ENCODE measurements around the gene MAST4. TPM values are rescaled to one million over a fixed set of nuclear protein-coding genes. Genes with fewer than 3 reads are reported as not detected.
"Not testable (repeated sequence)": the region's sequence is repeated elsewhere in the genome, so short reads cannot be mapped to it uniquely, and the experiment has no call there.

The MAST4 gene
- total RNA-seq, 1 donor from 2014 or later, result 22.3 TPM

DNA sequence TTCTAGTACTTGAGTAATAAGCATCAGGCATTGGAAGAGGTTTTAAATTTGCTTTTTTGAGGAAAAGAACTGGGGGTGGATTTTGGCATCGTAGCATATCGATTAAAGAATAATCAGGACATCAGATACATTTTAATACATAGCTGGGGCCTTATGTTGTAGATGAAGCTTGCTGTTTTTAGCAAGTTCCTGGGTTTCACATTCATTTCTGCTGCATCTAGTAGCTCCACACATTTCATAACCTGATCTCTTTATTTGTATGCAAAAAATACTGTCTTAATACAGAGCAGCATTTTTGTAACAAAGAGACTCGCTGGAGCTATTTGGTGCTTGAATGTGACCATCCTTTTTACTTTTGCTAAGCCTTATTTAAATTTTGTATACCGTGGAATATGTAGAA is 571.9 kb downstream of the MAST4 start:
- Mint-ChIP-seq H3K4me1 (ENCODE audit: low read depth, unreplicated experiment) (peaks cover 3% of the 10 kb centered on the region), H3K36me3 (ENCODE audit: low read depth, unreplicated experiment) (peaks cover 3% of the 10 kb centered on the region), H3K27ac (ENCODE audit: unreplicated experiment) (no peak overlapping the region), H3K27me3 (ENCODE audit: low read depth, unreplicated experiment) (no peaks in the 10 kb centered on the region), H3K9me3 (ENCODE audit: unreplicated experiment) (no peaks in the 10 kb centered on the region), H3K4me3 (ENCODE audit: unreplicated experiment) (no peak overlapping the region)
- Histone ChIP-seq H3K9ac (ENCODE audit: low read length) (no peak overlapping the region), H4K20me1 (ENCODE audit: insufficient read depth, low read length) (no peaks in the 10 kb centered on the region), H3K4me2 (ENCODE audit: low read length) (no peak overlapping the region), H3K9me3 (ENCODE audit: insufficient read depth, low read depth, low read length) (no peaks in the 10 kb centered on the region), H2AFZ (ENCODE audit: low read depth, low read length) (no peak overlapping the region), H3K4me3 (ENCODE audit: insufficient read depth, low read depth, low read length) (no peak overlapping the region), H3K27ac (ENCODE audit: low read depth, low read length) (no peak overlapping the region), H3K27me3 (ENCODE audit: insufficient read depth, low read length) (no peaks in the 10 kb centered on the region), H3K79me2 (ENCODE audit: insufficient read depth, low read length) (no peaks in the 10 kb centered on the region), H3K36me3 (ENCODE audit: insufficient read depth, low read length) (peaks cover 5% of the 10 kb centered on the region), H3K4me1 (ENCODE audit: insufficient read depth, low read length) (peaks cover 9% of the 10 kb centered on the region)
- DNase-seq (ENCODE audit: low read depth) (no peak), FAIRE-seq (no peak)
- TF ChIP-seq, protein P1, sequence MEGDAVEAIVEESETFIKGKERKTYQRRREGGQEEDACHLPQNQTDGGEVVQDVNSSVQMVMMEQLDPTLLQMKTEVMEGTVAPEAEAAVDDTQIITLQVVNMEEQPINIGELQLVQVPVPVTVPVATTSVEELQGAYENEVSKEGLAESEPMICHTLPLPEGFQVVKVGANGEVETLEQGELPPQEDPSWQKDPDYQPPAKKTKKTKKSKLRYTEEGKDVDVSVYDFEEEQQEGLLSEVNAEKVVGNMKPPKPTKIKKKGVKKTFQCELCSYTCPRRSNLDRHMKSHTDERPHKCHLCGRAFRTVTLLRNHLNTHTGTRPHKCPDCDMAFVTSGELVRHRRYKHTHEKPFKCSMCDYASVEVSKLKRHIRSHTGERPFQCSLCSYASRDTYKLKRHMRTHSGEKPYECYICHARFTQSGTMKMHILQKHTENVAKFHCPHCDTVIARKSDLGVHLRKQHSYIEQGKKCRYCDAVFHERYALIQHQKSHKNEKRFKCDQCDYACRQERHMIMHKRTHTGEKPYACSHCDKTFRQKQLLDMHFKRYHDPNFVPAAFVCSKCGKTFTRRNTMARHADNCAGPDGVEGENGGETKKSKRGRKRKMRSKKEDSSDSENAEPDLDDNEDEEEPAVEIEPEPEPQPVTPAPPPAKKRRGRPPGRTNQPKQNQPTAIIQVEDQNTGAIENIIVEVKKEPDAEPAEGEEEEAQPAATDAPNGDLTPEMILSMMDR (IDR thresholded peaks at IDR 0.05; ENCODE audit: insufficient read depth, low read depth, low read length), result no peak
- TF ChIP-seq EZH2 (IDR thresholded peaks at IDR 0.05; ENCODE audit: insufficient read depth, low read length), result no peak

DNA sequence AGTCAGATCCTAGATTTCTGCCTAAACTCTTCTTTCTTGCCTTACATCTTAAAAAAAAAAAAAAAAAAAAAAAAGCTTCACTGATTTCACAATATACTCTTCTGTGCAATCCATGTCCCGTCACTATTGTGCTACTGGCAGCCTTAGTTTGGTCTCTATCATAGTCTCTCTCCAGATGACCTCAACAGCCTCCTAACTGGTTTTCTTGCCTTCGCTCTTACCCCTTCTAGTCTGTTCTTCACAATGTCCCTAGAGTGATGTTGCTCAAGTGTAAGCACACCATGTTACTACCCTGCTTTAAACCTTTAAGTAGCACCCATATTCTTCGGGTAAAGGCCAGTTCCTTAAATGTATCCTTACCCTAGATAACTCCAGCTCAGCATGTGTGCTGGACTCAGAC is 574.6 kb downstream of the MAST4 start:
- FAIRE-seq, result no peak
- no peak overlapping the region for H3K4me3 Mint-ChIP-seq (ENCODE audit: unreplicated experiment)

DNA sequence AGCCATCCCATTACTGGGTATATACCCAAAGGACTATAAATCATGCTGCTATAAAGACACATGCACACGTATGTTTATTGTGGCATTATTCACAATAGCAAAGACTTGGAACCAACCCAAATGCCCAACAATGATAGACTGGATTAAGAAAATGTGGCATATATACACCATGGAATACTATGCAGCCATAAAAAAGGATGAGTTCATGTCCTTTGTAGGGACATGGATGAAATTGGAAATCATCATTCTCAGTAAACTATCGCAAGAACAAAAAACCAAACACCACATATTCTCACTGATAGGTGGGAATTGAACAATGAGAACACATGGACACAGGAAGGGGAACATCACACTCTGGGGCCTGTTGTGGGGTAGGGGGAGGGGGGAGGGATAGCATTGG is 577.2 kb downstream of the MAST4 start:
- not testable (repeated sequence) for H3K36me3 Mint-ChIP-seq (ENCODE audit: low read depth, unreplicated experiment); H3K27ac Mint-ChIP-seq (ENCODE audit: unreplicated experiment); H4K20me1 ChIP-seq (ENCODE audit: insufficient read depth, low read length); FAIRE-seq; H3K9me3 ChIP-seq (ENCODE audit: insufficient read depth, low read depth, low read length); H3K9me3 Mint-ChIP-seq (ENCODE audit: unreplicated experiment); H3K4me3 Mint-ChIP-seq (ENCODE audit: unreplicated experiment); H2AFZ ChIP-seq (ENCODE audit: low read depth, low read length); H3K4me2 ChIP-seq (ENCODE audit: low read length); H3K27me3 ChIP-seq (ENCODE audit: insufficient read depth, low read length); H3K79me2 ChIP-seq (ENCODE audit: insufficient read depth, low read length); H3K36me3 ChIP-seq (ENCODE audit: insufficient read depth, low read length); H3K27me3 Mint-ChIP-seq (ENCODE audit: low read depth, unreplicated experiment); H3K4me1 ChIP-seq (ENCODE audit: insufficient read depth, low read length); DNase-seq (ENCODE audit: low read depth); H3K4me1 Mint-ChIP-seq (ENCODE audit: low read depth, unreplicated experiment); H3K9ac ChIP-seq (ENCODE audit: low read length); H3K4me3 ChIP-seq (ENCODE audit: insufficient read depth, low read depth, low read length); H3K27ac ChIP-seq (ENCODE audit: low read depth, low read length)

More for the DNA sequence above, 574.6 kb downstream of the MAST4 start:
- H3K36me3 Mint-ChIP-seq (ENCODE audit: low read depth, unreplicated experiment), result no peaks in the 10 kb centered on the region
- Histone ChIP-seq H3K4me1 (ENCODE audit: insufficient read depth, low read length) (peaks cover 7% of the 10 kb centered on the region), H3K79me2 (ENCODE audit: insufficient read depth, low read length) (no peaks in the 10 kb centered on the region), H2AFZ (ENCODE audit: low read depth, low read length) (no peak overlapping the region), H3K4me3 (ENCODE audit: insufficient read depth, low read depth, low read length) (no peak overlapping the region), H3K36me3 (ENCODE audit: insufficient read depth, low read length) (peaks cover 5% of the 10 kb centered on the region), H4K20me1 (ENCODE audit: insufficient read depth, low read length) (no peaks in the 10 kb centered on the region), H3K27me3 (ENCODE audit: insufficient read depth, low read length) (no peaks in the 10 kb centered on the region), H3K27ac (ENCODE audit: low read depth, low read length) (no peak overlapping the region), H3K4me2 (ENCODE audit: low read length) (no peak overlapping the region), H3K9me3 (ENCODE audit: insufficient read depth, low read depth, low read length) (no peaks in the 10 kb centered on the region), H3K9ac (ENCODE audit: low read length) (no peak overlapping the region)
- H3K9me3 Mint-ChIP-seq (ENCODE audit: unreplicated experiment), result no peaks in the 10 kb centered on the region
- TF ChIP-seq EZH2 (IDR thresholded peaks at IDR 0.05; ENCODE audit: insufficient read depth, low read length), result no peak
- TF ChIP-seq, protein P1 (IDR thresholded peaks at IDR 0.05; ENCODE audit: insufficient read depth, low read depth, low read length), result no peak
- H3K27ac Mint-ChIP-seq (ENCODE audit: unreplicated experiment), result no peak overlapping the region
- H3K4me1 Mint-ChIP-seq (ENCODE audit: low read depth, unreplicated experiment), result peaks cover 6% of the 10 kb centered on the region
- no peak for DNase-seq (ENCODE audit: low read depth)
- H3K27me3 Mint-ChIP-seq (ENCODE audit: low read depth, unreplicated experiment), result no peaks in the 10 kb centered on the region
